ENCODE measurements around the gene FMR1NB. TPM values are rescaled to one million over a fixed set of nuclear protein-coding genes. Genes with fewer than 3 reads are reported as not detected.

Gene FMR1NB
- total RNA-seq, 1 experiment from 2014 or later, result not detected

DNA sequence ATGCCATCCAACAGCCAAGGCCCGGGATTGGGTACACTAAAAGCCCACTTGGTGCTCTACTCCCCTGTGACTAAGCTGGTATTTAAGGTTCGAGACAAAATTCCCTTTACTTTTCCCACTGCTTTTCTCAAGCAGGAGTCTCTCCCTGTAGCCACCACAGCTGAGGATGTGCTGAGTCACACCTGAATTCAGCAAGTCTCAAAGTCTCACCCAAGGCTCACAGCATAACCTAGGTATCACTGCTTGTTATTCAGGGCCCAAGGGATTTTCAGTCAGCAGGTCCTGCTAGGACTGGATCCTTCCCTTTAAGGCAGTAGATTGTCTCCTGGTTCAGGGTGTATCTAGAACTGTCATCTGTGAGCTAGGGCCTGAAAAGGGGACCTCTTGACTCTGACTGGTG lies 39.2 kb downstream of the FMR1NB start:
- CTCF ChIA-PET, result no interaction called here
- no peaks in the 10 kb centered on the region for H3K27me3 ChIP-seq (replicated peaks; ENCODE audit: control insufficient read depth, insufficient read depth, low read length)
- Mint-ChIP-seq H3K4me1 (ENCODE audit: low read depth, unreplicated experiment) (no peaks in the 10 kb centered on the region), H3K27me3 (ENCODE audit: insufficient read depth, unreplicated experiment) (no peaks in the 10 kb centered on the region), H3K9me3 (ENCODE audit: unreplicated experiment) (no peaks in the 10 kb centered on the region), H3K36me3 (ENCODE audit: insufficient read depth, unreplicated experiment) (no peaks in the 10 kb centered on the region), H3K27ac (ENCODE audit: unreplicated experiment) (no peak overlapping the region), H3K4me3 (ENCODE audit: unreplicated experiment) (no peak overlapping the region)
- no peaks in the 10 kb centered on the region for H3K36me3 ChIP-seq (ENCODE audit: control insufficient read depth, insufficient read depth, low read length)
- TF ChIP-seq, protein P1, sequence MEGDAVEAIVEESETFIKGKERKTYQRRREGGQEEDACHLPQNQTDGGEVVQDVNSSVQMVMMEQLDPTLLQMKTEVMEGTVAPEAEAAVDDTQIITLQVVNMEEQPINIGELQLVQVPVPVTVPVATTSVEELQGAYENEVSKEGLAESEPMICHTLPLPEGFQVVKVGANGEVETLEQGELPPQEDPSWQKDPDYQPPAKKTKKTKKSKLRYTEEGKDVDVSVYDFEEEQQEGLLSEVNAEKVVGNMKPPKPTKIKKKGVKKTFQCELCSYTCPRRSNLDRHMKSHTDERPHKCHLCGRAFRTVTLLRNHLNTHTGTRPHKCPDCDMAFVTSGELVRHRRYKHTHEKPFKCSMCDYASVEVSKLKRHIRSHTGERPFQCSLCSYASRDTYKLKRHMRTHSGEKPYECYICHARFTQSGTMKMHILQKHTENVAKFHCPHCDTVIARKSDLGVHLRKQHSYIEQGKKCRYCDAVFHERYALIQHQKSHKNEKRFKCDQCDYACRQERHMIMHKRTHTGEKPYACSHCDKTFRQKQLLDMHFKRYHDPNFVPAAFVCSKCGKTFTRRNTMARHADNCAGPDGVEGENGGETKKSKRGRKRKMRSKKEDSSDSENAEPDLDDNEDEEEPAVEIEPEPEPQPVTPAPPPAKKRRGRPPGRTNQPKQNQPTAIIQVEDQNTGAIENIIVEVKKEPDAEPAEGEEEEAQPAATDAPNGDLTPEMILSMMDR (IDR thresholded peaks at IDR 0.05; ENCODE audit: insufficient read depth in 1 of 2, low read depth in 1 of 2, low read length in 1 of 2, severe bottlenecking in 1 of 2, unreplicated experiment in 1 of 2), result no peak
- no TSS peak for BruUV-seq (replicated peaks)
- no peak for DNase-seq
- no peaks in the 10 kb centered on the region for H3K9me3 ChIP-seq
- H3K4me3 ChIP-seq (ENCODE audit: low read depth, low read length), result no peak overlapping the region
- intact Hi-C loops (cut with micrococcal nuclease; ENCODE audit: unreplicated experiment), result no loop called here
- POLR2A ChIA-PET, result no interaction called here
- no peaks in the 10 kb centered on the region for H3K4me1 ChIP-seq

DNA sequence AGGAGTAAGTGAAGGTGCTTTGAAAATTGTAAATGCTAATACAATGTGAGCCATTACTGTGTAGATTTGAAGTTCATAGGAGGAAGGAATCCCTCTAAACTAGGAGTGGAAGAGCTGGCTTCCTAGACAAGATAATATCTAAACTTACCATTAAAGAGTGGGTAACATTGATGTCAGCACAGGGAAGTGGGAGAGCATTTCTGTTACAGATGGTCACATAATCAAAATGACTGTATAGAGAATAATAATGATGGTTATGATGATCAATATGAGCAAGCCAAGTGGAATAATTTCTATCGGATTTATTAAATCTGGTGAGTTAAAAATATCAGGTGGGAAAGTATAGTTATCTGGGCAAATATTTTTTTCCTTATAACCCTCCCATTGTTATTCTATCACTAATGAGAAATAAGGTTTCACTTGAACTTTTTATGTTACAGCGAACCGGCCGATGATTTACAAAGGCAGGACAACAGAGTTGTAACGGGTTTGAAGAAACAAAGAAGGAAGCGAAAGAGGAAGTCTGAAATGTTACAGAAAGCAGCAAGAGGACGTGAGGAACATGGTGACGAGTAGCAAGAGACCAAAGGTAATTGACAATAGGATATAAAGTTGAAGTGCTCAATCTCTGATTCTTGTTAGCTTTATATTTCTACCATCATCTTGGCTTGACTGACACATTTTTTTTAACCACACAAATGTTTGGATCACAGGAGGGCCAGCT lies 43.5 kb downstream of the FMR1NB start:
- Histone ChIP-seq H3K27me3 (replicated peaks; ENCODE audit: control insufficient read depth, insufficient read depth, low read length) (no peaks in the 10 kb centered on the region), H3K9me3 (no peaks in the 10 kb centered on the region), H3K36me3 (ENCODE audit: control insufficient read depth, insufficient read depth, low read length) (no peaks in the 10 kb centered on the region), H3K4me3 (ENCODE audit: low read depth, low read length) (no peak overlapping the region), H3K4me1 (no peaks in the 10 kb centered on the region)
- intact Hi-C loops (cut with micrococcal nuclease; ENCODE audit: unreplicated experiment), result no loop called here
- H3K9me3 Mint-ChIP-seq (ENCODE audit: unreplicated experiment), result no peaks in the 10 kb centered on the region
- H3K27me3 Mint-ChIP-seq (ENCODE audit: insufficient read depth, unreplicated experiment), result no peaks in the 10 kb centered on the region
- no peaks in the 10 kb centered on the region for H3K4me1 Mint-ChIP-seq (ENCODE audit: low read depth, unreplicated experiment)
- no peak overlapping the region for H3K4me3 Mint-ChIP-seq (ENCODE audit: unreplicated experiment)
- ChIA-PET POLR2A (no interaction called here), CTCF (no interaction called here)
- TF ChIP-seq, protein P1 (IDR thresholded peaks at IDR 0.05; ENCODE audit: insufficient read depth in 1 of 2, low read depth in 1 of 2, low read length in 1 of 2, severe bottlenecking in 1 of 2, unreplicated experiment in 1 of 2), result no peak
- no TSS peak for BruUV-seq (replicated peaks)
- no peaks in the 10 kb centered on the region for H3K36me3 Mint-ChIP-seq (ENCODE audit: insufficient read depth, unreplicated experiment)
- DNase-seq, result no peak
- H3K27ac Mint-ChIP-seq (ENCODE audit: unreplicated experiment), result no peak overlapping the region

DNA sequence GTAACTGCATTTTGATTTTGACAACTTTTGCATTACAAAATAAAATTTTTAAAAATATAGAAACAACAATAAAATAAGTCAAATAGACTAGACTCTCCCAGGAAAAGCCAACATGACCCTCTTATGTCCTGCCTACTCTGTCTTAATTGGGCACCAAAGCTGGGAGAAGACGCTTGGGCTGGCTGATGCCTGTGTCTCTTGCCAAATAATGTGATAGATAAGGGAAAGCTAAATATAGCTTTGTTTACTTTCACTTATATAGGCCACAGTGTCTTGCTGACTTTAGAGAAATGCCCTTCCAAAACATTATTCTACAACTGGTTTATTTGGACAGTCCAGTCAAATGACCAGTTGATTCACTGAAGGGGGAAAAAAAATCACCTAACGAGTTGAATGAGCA lies 54.2 kb downstream of the FMR1NB start:
- H3K27me3 ChIP-seq (replicated peaks; ENCODE audit: control insufficient read depth, insufficient read depth, low read length), result no peaks in the 10 kb centered on the region; the same call in 1 of the 2 replicates
- Mint-ChIP-seq H3K4me1 (ENCODE audit: low read depth, unreplicated experiment) (no peaks in the 10 kb centered on the region), H3K4me3 (ENCODE audit: unreplicated experiment) (no peak overlapping the region), H3K9me3 (ENCODE audit: unreplicated experiment) (no peaks in the 10 kb centered on the region), H3K36me3 (ENCODE audit: insufficient read depth, unreplicated experiment) (no peaks in the 10 kb centered on the region), H3K27me3 (ENCODE audit: insufficient read depth, unreplicated experiment) (peaks cover 3% of the 10 kb centered on the region), H3K27ac (ENCODE audit: unreplicated experiment) (no peak overlapping the region)
- no TSS peak for BruUV-seq (replicated peaks)
- POLR2A ChIA-PET, result no interaction called here
- no peak overlapping the region for H3K4me3 ChIP-seq (ENCODE audit: low read depth, low read length)
- intact Hi-C loops (cut with micrococcal nuclease; ENCODE audit: unreplicated experiment), result no loop called here
- H3K9me3 ChIP-seq, result no peaks in the 10 kb centered on the region
- no peak for DNase-seq
- TF ChIP-seq, protein P1 (IDR thresholded peaks at IDR 0.05; ENCODE audit: insufficient read depth in 1 of 2, low read depth in 1 of 2, low read length in 1 of 2, severe bottlenecking in 1 of 2, unreplicated experiment in 1 of 2), result no peak
- H3K36me3 ChIP-seq (ENCODE audit: control insufficient read depth, insufficient read depth, low read length), result no peaks in the 10 kb centered on the region
- CTCF ChIA-PET, result no interaction called here
- no peaks in the 10 kb centered on the region for H3K4me1 ChIP-seq
